Measurements from ENCODE around the gene ELK4.

DNA sequence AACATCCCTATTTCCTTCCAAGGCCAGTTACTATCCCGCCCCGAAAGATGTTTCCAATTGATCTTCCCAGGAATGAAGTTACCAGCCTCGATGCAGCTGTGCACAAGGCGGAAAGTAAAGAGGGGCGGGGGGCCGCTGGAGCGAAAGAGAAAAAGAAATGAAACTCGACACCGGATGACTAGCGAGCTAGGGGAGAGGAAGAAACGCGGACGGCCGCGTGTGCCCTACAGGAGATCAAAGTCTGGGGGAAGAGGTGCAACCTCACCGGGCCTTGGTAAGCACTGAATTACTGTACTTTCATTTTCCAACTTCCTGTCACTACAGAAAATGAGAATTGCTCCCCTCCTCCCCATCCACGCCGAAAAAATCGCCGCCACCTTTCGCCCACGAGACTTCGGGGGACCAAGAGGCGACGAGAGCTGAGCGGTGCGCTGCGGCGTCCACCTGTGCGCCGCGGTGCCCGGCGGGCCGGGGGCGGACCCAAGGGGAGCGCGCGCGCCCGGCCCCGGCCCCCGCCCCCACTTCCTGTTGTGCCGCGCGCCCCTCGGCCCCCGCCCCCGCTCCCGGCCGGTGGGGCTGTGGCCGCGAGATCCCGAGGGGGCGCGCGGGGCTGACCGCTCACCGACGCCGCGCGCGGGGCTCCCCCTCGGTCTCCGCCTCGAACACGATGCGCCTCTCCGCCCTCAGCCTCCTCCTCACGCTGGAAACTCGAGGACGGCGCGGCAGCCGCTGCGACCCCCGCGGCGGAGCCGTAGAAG is 622 bp downstream of the ELK4 start:
- TF ChIP-seq, protein P1, sequence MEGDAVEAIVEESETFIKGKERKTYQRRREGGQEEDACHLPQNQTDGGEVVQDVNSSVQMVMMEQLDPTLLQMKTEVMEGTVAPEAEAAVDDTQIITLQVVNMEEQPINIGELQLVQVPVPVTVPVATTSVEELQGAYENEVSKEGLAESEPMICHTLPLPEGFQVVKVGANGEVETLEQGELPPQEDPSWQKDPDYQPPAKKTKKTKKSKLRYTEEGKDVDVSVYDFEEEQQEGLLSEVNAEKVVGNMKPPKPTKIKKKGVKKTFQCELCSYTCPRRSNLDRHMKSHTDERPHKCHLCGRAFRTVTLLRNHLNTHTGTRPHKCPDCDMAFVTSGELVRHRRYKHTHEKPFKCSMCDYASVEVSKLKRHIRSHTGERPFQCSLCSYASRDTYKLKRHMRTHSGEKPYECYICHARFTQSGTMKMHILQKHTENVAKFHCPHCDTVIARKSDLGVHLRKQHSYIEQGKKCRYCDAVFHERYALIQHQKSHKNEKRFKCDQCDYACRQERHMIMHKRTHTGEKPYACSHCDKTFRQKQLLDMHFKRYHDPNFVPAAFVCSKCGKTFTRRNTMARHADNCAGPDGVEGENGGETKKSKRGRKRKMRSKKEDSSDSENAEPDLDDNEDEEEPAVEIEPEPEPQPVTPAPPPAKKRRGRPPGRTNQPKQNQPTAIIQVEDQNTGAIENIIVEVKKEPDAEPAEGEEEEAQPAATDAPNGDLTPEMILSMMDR (IDR thresholded peaks at IDR 0.05), result no peak
- TF ChIP-seq POLR2A (IDR thresholded peaks at IDR 0.05), result no peak

All from tibial nerve (tissue), 3 donors.